Dermis microvascular lymphatic vessel endothelial cell (primary cell): Measurements from ENCODE around the gene VIM. TPM values are rescaled to one million over a fixed set of nuclear protein-coding genes. Genes with fewer than 3 reads are reported as not detected.
A peak's percentile ranks its signal among the peaks of the same experiment; 100 is the strongest.
"Not testable (repeated sequence)": the region's sequence is repeated elsewhere in the genome, so short reads cannot be mapped to it uniquely, and the experiment has no call there.

Experiments
- DNase-seq, 2 donors: peaks; one replicate each; pipeline versions ENCODE4 v3.0.0 to v3.0.0-alpha.2; 2010; ENCODE audit warnings: low read depth in 2 of 2
- total RNA-seq: library from RNA; depleted of rRNA; stranded (reverse); fragments of >200 nt; gene quantifications from 2 replicates; pipeline ENCODE4 v1.2.1, GENCODE V29; 2014

The VIM gene
- total RNA-seq, 1 donor from 2014 or later: 4,197 TPM

DNA sequence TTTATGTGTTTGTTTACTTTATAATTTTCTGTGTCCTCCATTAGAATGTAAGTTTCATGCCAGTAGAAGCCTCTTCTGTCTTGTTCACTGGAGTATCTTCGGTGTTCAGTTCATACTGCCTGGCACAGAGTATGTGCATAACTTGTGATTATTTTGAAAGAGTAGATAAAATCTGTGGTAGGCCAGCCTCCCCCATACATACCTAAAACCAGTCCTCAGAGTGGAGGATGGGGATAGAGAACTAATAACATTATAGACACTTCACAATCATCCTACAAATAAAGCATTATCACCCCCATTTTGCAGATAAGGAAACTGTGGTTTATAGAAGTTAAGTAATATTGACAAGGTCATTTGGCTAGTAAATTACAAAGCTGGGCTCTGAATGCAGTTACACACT, 28.0 kb downstream of the VIM start:
- DNase-seq: no peak

GRCh38 chr10:17256627-17257026, 28.6 kb downstream of the VIM start:
- DNase-seq: no peak

- peak; percentile 66 to 84 for DNase-seq
Observed at GRCh38 chr10:17257466-17258321, 29.7 kb downstream of the VIM start.

GRCh38 chr10:17262502-17262901, 34.5 kb downstream of the VIM start:
- no peak for DNase-seq

DNA sequence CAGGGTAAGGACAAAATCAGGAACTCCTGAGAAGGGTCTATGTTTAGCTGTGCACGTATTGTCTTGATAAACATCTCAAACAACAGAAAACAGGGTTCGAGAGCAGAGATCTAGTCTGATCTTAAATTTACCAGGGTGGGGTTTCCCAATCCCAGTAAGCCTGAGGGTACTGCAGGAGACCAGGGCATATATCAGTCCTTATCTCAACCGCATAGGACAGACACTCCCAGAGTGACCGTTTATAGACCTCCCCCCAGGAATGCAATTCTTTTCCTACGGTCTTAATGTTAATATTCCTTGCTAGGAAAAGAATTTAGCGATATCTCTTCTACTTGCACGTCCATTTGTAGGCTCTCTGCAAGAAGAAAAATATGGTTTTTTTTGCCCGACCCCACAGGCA, 35.5 kb downstream of the VIM start:
- no peak for DNase-seq

DNA sequence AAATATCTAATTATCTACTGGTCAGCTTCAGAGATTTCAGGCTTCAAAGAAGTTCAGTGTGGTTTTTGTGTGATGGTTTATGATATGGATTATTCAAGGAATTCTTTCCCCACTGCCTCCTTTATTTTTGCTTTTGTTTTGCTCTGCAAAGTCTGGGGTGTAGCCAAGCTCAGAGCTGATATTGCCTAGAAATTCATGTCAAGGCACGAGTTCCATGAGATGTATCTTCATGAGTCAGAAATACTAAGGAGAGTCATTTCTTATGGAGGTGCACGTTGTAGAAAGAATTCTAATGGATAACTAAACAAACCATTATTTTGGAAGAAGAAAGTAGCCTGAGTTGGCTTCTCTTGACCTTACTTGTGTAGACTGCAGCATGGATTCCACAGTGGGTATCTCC, 37.4 kb downstream of the VIM start:
- DNase-seq: no peak

- not testable (repeated sequence) for DNase-seq
Observed at GRCh38 chr10:17266549-17266948, 38.5 kb downstream of the VIM start.

GRCh38 chr10:17272648-17273047, 44.6 kb downstream of the VIM start:
- no peak for DNase-seq

DNA sequence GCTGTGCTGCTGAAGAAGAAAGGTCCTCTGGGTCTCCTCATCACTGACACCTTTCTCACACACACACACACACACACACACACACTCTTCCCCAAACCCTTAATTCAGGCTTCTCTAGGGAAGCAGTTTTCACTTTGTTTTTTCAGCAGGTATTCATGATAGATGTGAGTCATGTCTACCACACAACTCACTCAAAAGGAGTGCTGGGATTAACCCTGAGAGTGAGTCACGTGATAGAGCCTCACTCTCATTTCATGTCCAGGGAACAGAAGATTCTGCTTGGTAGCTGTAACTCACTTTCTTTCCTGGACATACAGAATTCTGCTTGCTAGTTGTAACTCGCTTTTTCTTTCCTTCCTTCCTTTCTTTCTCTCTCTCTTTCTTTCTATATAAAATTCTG, 45.4 kb downstream of the VIM start:
- DNase-seq: peak in 1 of 2 donors; percentile 13

DNA sequence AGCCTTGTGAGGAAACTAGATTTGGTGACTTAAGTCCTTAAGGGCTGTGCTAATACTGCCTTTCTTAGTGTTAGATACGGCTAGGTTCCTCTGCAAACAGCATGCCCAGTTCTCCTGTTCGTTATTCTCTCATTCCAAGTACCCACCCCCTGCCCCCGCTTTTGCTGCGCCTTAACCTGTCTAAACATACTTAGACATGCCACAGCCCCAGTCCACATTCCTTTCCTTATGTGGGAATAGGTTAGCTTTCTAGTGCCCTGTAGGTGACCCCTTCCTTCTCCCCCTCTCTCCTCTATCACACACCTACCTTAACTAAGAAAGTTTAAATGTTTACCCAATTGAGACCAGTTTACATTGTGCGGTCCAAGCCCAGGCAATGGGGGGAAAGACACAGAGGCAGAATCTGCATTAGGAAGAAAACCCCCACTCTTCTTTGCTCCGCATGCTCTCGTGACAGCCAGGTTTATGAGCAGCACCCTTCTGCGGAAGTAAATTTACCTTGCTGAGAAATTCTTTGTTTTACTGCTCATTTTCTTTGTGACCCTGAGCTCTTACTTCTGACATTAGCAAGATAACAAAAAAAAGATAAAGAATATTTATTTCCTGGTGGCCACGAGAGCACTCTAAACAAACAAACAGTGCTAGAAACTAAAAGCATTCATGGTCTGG, 48.8 kb downstream of the VIM start:
- DNase-seq: no peak

GRCh38 chr10:17278607-17279240, 50.7 kb downstream of the VIM start:
- no peak for DNase-seq

- DNase-seq: no peak
Observed at GRCh38 chr10:17282311-17282710, 54.3 kb downstream of the VIM start.

DNA sequence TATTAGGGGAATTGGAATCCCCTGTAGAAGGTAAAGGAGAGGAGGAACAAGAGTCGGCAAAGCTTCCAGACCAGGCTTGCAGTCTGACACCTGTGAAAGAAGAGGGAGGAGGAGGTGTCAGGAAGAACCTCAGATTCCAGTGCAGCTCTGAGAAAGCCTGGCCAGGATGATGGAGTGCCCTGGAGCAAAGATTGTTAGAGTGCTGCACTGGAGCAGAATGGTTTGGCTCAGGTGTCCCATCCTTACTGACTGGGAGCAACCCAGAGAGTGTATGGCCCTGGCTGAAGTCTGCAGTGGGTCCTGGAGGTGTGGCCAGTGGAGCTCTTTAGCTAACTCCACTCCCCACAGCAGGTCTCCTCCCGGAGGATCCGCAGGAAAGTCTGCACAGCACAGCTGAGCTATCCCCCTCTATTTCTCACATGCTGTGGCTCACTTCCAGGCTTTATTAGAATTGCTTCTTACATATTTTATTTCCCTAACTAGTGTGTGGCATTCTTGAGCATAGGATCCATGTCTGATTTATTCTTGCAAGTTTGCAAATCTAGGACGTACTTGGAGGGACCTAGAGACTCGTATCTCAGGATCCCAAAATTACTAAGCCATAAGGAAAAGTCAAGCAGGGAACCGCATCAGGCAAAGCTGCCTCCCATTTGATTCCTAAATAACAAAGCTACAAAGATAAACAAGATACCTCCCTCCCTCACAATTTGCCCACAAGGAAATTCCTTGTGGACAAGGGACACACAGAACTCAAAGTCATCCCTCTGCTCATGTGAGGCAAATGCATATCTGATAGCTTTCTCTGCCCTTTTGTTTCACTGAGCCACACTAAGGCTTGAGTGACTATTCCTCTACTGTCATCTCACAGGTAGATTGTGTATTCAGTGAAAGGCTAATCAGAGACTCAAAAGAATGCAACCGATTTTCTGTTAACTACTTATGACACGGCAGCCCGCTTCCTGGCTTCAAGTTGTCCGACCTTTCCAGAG, 58.8 kb downstream of the VIM start:
- DNase-seq: no peak

Other genes with a start within 250 kb of the VIM start
- 6.7 and 10.7 TPM in 2 replicates for gene CUBN, start 98.4 kb upstream of the VIM start, total RNA-seq
- 4.4 and 5.0 TPM in 2 replicates for gene TRDMT1, start 26.6 kb upstream of the VIM start, total RNA-seq
- 0.13 and 0.25 TPM in 2 replicates for gene ST8SIA6, start 226.4 kb downstream of the VIM start, total RNA-seq